Liver (tissue), 9 donors: ENCODE data around the gene DAPK1. TPM values are rescaled to one million over a fixed set of nuclear protein-coding genes. Genes with fewer than 3 reads are reported as not detected.

ENCODE experiments used
- DNase-seq: peaks from one replicate; pipeline ENCODE4 v3.0.0-alpha.2; 2017; ENCODE audit warnings: low spot score
- H3K27ac ChIP-seq, 2 donors: one replicate each; pipeline ENCODE4 v1.7.0; 2013; ENCODE audit warnings: inconsistent platforms in 2 of 2, low read length in 2 of 2, control low read depth in 1 of 2, low read depth in 1 of 2, mild to moderate bottlenecking in 1 of 2
- H3K27me3 ChIP-seq, 4 donors: one replicate each; pipeline versions ENCODE4 v1.6.1 to v1.7.0; 2013; ENCODE audit warnings: low read length in 3 of 4, inconsistent platforms in 1 of 4, mild to moderate bottlenecking in 1 of 4, moderate library complexity in 1 of 4; ENCODE audit not compliant: control insufficient read depth in 4 of 4, insufficient read depth in 4 of 4
- H3K36me3 ChIP-seq, 4 donors: one replicate each; pipeline versions ENCODE4 v1.6.1 to v1.7.0; 2013; ENCODE audit warnings: low read length in 3 of 4, mild to moderate bottlenecking in 3 of 4, low read depth in 1 of 4, moderate library complexity in 1 of 4; ENCODE audit not compliant: control insufficient read depth in 4 of 4, insufficient read depth in 3 of 4
- H3K4me1 ChIP-seq, 4 donors: one replicate each; pipeline versions ENCODE4 v1.6.1 to v1.7.0; 2013; ENCODE audit warnings: low read length in 3 of 4, mild to moderate bottlenecking in 3 of 4, moderate library complexity in 1 of 4; ENCODE audit not compliant: control insufficient read depth in 4 of 4, insufficient read depth in 4 of 4
- H3K4me3 ChIP-seq, 3 donors: one replicate each; pipeline versions ENCODE4 v1.6.1 to v1.7.0; 2013; ENCODE audit warnings: low read length in 3 of 3, control low read depth in 1 of 3, low read depth in 1 of 3, mild to moderate bottlenecking in 1 of 3
- H3K9ac ChIP-seq, 2 donors: one replicate each; pipeline ENCODE4 v1.7.0; 2013; ENCODE audit warnings: low read length in 2 of 2, mild to moderate bottlenecking in 2 of 2, moderate library complexity in 2 of 2, control low read depth in 1 of 2, low read depth in 1 of 2
- H3K9me3 ChIP-seq, 4 donors: one replicate each; pipeline versions ENCODE4 v1.6.1 to v1.7.0; 2013; ENCODE audit warnings: low read length in 3 of 4; ENCODE audit not compliant: control insufficient read depth in 4 of 4
- CTCF ChIP-seq: fragments of 150-350 bp; IDR thresholded peaks from 2 replicates; pipeline ENCODE4 v1.5.1; 2017; ENCODE audit warnings: improper control_type of control experiment, low read depth, low read length; ENCODE audit not compliant: missing input control
- EGR1 ChIP-seq, 2 donors: IDR thresholded peaks; 2 replicates each; pipeline ENCODE4 v1.6.1; 2016 to 2018; ENCODE audit warnings: antibody characterized with exemption in 2 of 2, low read depth in 2 of 2
- FOXA1 ChIP-seq: IDR thresholded peaks from 2 replicates; pipeline ENCODE4 v1.6.1; 2016; ENCODE audit warnings: antibody characterized with exemption
- FOXA2 ChIP-seq: IDR thresholded peaks from 2 replicates; pipeline ENCODE4 v1.6.1; 2016; ENCODE audit warnings: antibody characterized with exemption
- GABPA ChIP-seq, 2 donors: IDR thresholded peaks in 1 of 2; conservative IDR thresholded peaks in 1 of 2; 2 replicates each; pipeline ENCODE4 v1.6.1; 2016; ENCODE audit warnings: antibody characterized with exemption in 2 of 2, mild to moderate bottlenecking in 1 of 2, moderate library complexity in 1 of 2
- HNF4A ChIP-seq, 2 donors: conservative IDR thresholded peaks; 2 replicates each; pipeline ENCODE4 v1.6.1; 2016; ENCODE audit warnings: antibody characterized with exemption in 2 of 2, mild to moderate bottlenecking in 2 of 2
- HNF4G ChIP-seq: IDR thresholded peaks from 2 replicates; pipeline ENCODE4 v1.6.1; 2016; ENCODE audit warnings: antibody characterized with exemption
- JUND ChIP-seq, 2 donors: IDR thresholded peaks; 2 replicates each; pipeline ENCODE4 v1.6.1; 2016; ENCODE audit warnings: antibody characterized with exemption in 2 of 2
- MAX ChIP-seq: IDR thresholded peaks from 2 replicates; pipeline ENCODE4 v1.6.1; 2016; ENCODE audit warnings: antibody characterized with exemption
- NR2F2 ChIP-seq: IDR thresholded peaks from 2 replicates; pipeline ENCODE4 v1.6.1; 2016; ENCODE audit warnings: antibody characterized with exemption
- RAD21 ChIP-seq, 2 donors: IDR thresholded peaks; 2 replicates each; pipeline ENCODE4 v1.6.1; 2016; ENCODE audit warnings: antibody characterized with exemption in 2 of 2, mild to moderate bottlenecking in 2 of 2
- REST ChIP-seq: IDR thresholded peaks from 2 replicates; pipeline ENCODE4 v1.6.1; 2016; ENCODE audit warnings: antibody characterized with exemption, mild to moderate bottlenecking
- RXRA ChIP-seq, 2 donors: IDR thresholded peaks; 2 replicates each; pipeline ENCODE4 v1.6.1; 2017 to 2018; ENCODE audit warnings: antibody characterized with exemption in 2 of 2, mild to moderate bottlenecking in 1 of 2
- SP1 ChIP-seq: IDR thresholded peaks from 2 replicates; pipeline ENCODE4 v1.6.1; 2018; ENCODE audit warnings: antibody characterized with exemption, mild to moderate bottlenecking
- TAF1 ChIP-seq: conservative IDR thresholded peaks from 2 replicates; pipeline ENCODE4 v1.6.1; 2016; ENCODE audit warnings: antibody characterized with exemption, mild to moderate bottlenecking
- YY1 ChIP-seq: IDR thresholded peaks from 2 replicates; pipeline ENCODE4 v1.6.1; 2016; ENCODE audit warnings: antibody characterized with exemption, mild to moderate bottlenecking
- ZBTB33 ChIP-seq: IDR thresholded peaks from 2 replicates; pipeline ENCODE4 v1.6.1; 2016; ENCODE audit warnings: antibody characterized with exemption
- WGBS: extraction: QIAGEN DNeasy Blood & Tissue Kit; methylation state at CpG from one replicate; pipeline ENCODE4 v1.1.7; 2013; 5-methylcytosine and 5-hydroxymethylcytosine counted together
- polyA plus RNA-seq, 2 donors: library from polyadenylated mRNA; stranded (reverse) in 1 of 2; unstranded in 1 of 2; fragments of 200-250 nt in 1 of 2; fragments of >200 nt in 1 of 2; fragmentation: Nextera tagmentation in 1 of 2; extraction: Ambion mirVana in 1 of 2; gene quantifications; one replicate each; pipeline versions ENCODE4 v1.2.1 to v1.2.3, GENCODE V29; 2013 to 2015
- total RNA-seq, 2 donors: library from RNA; depleted of rRNA; stranded (reverse); fragments of >200 nt; gene quantifications; one replicate each; pipeline ENCODE4 v1.2.3, GENCODE V29; 2014
- TF ChIP-seq, protein P1 (sequence below): IDR thresholded peaks from 2 replicates; pipeline ENCODE4 v1.6.1; 2016; ENCODE audit warnings: antibody characterized with exemption
- donor health status: healthy.
- donor health status: healthy.
- donor health status: healthy.
- donor health status: healthy.
- donor health status: healthy.

Gene DAPK1
- total and polyA plus RNA-seq, 4 donors: 14.0 to 40.8 (median 21.8) TPM

DNA sequence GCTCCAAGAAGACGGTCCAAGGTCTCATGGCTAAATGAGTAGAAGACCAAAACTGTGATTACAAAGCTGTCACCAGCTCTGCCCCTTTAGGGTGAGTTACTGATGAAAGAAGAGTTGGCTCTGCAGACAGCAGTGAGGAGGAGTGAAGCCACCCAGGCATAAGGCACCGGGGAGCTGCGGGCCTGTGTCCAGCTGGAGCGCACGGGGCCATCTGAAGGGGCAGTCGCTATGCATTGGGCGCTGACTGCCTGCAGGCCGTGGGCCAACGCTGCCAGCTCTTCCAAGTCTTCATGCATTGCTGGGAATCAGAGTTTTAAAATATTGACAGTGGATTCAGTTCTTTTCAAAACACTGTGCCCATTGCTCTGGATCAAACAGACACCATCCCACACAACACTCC is 70.3 kb downstream of the DAPK1 start:
- DNase-seq: no peak
- H3K27ac ChIP-seq: peak overlapping the region in 1 of 2 donors; percentile 30
- H3K4me1 ChIP-seq: peaks cover 27 to 88% (median 79%) of the 10 kb centered on the region in 4 donors
- no peak overlapping the region for H3K4me3 ChIP-seq
- peaks cover 0 to 2% (median under 1%) of the 10 kb centered on the region in 4 donors for H3K36me3 ChIP-seq
- TF ChIP-seq MAX (no peak), YY1 (no peak), REST (no peak), TAF1 (no peak), GABPA (IDR thresholded peaks at IDR 0.05 in 1 of 2, conservative IDR thresholded peaks at IDR 0.05 in 1 of 2) (no peak), NR2F2 (no peak), RAD21 (IDR thresholded peaks at IDR 0.05) (no peak), EGR1 (IDR thresholded peaks at IDR 0.05; ENCODE audit: low read depth in 2 of 2) (no peak), RXRA (IDR thresholded peaks at IDR 0.05) (no peak), SP1 (no peak), JUND (IDR thresholded peaks at IDR 0.05) (no peak), CTCF (no peak), HNF4G (no peak)
- TF ChIP-seq, protein P1, sequence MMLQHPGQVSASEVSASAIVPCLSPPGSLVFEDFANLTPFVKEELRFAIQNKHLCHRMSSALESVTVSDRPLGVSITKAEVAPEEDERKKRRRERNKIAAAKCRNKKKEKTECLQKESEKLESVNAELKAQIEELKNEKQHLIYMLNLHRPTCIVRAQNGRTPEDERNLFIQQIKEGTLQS: no peak
- no peaks in the 10 kb centered on the region for H3K27me3 ChIP-seq
- H3K9me3 ChIP-seq: no peaks in the 10 kb centered on the region
- WGBS: 62% methylated on average over 9 of the region's 9 CpGs
- H3K9ac ChIP-seq: no peak overlapping the region

- H3K27ac ChIP-seq: peak overlapping the region; percentile 30 to 83
- no peaks in the 10 kb centered on the region for H3K9me3 ChIP-seq
- H3K36me3 ChIP-seq: peaks cover 0 to 6% (median 1%) of the 10 kb centered on the region in 4 donors
- WGBS: 83% methylated on average over 3 of the region's 3 CpGs
- H3K4me1 ChIP-seq: peaks cover 27 to 92% (median 80%) of the 10 kb centered on the region in 4 donors
- H3K4me3 ChIP-seq: no peak overlapping the region
- H3K9ac ChIP-seq: no peak overlapping the region
- no peaks in the 10 kb centered on the region for H3K27me3 ChIP-seq
- TF ChIP-seq SP1: no peak
- TF ChIP-seq MAX: no peak
- no peak for TF ChIP-seq NR2F2
- TF ChIP-seq FOXA1: no peak
- no peak for TF ChIP-seq YY1
- no peak for TF ChIP-seq CTCF
- TF ChIP-seq EGR1 (IDR thresholded peaks at IDR 0.05; ENCODE audit: low read depth in 2 of 2): no peak
- TF ChIP-seq RAD21 (IDR thresholded peaks at IDR 0.05): no peak
- no peak for TF ChIP-seq FOXA2
- no peak for TF ChIP-seq ZBTB33
- no peak for TF ChIP-seq HNF4A (conservative IDR thresholded peaks at IDR 0.05)
- TF ChIP-seq, protein P1: no peak
- no peak for DNase-seq
These were observed 70.7 kb downstream of the DAPK1 start for GRCh38 chr9:87568401-87568800.
